Ovary (tissue), 3 donors: ENCODE data around the gene ZNF205.

ENCODE experiments used
- POLR2A ChIP-seq: fragments of 450-650 bp; IDR thresholded peaks from one replicate; pipeline ENCODE4 v1.6.1; 2017; ENCODE audit warnings: antibody characterized with exemption, mild to moderate bottlenecking, moderate library complexity
- TF ChIP-seq, protein P1 (sequence below), 3 donors: fragments of 450-650 bp in 2 of 3; fragments of 200-600 bp in 1 of 3; IDR thresholded peaks; one replicate each; pipeline versions ENCODE4 v1.5.1 to v1.8.0; 2016 to 2022; ENCODE audit warnings: antibody characterized with exemption in 3 of 3, mild to moderate bottlenecking in 1 of 3
- donor health status: DM: no; HTN: no; CAD: no.

DNA sequence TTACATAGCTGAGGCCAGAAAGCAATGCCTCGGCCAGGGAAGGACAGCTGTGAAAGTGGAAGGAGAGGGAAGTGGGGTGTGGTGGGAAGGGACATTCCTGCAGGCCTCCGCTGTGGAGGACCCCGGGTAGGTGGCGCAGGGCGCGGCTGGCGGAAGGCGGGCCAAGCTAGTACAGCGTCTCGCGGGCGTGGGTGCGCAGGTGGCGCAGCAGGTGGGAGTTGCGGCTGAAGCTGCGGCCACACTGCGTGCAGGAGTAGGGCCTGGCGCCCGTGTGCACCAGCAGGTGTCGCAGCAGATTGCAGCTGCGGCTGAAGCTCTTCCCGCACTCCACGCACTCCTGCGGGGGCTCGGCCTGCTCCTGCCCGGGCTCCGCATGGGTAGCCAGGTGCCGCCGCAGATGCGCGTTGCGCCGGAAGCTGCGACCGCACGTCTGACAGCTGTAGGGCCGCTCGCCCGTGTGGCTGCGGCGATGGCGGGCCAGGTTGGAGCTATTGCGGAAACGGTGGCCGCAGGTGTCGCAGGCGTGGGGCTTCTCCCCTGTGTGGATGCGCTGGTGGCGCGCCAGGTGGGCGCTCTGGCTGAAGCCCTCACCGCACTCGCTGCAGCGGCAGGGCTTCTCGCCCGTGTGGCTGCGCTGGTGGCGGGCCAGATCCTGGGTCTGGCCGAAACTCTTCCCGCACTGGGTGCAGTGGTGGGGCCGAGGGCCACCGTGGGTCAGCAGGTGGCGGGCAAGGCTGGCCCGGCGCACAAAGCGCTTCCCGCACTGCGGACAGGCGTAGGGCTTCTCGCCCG is 23.3 kb upstream of the ZNF205 start:
- TF ChIP-seq, protein P1, sequence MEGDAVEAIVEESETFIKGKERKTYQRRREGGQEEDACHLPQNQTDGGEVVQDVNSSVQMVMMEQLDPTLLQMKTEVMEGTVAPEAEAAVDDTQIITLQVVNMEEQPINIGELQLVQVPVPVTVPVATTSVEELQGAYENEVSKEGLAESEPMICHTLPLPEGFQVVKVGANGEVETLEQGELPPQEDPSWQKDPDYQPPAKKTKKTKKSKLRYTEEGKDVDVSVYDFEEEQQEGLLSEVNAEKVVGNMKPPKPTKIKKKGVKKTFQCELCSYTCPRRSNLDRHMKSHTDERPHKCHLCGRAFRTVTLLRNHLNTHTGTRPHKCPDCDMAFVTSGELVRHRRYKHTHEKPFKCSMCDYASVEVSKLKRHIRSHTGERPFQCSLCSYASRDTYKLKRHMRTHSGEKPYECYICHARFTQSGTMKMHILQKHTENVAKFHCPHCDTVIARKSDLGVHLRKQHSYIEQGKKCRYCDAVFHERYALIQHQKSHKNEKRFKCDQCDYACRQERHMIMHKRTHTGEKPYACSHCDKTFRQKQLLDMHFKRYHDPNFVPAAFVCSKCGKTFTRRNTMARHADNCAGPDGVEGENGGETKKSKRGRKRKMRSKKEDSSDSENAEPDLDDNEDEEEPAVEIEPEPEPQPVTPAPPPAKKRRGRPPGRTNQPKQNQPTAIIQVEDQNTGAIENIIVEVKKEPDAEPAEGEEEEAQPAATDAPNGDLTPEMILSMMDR (IDR thresholded peaks at IDR 0.05): no peak
- no peak for TF ChIP-seq POLR2A
